Loucy (cell line): ENCODE data around the gene MT1HL1.

ENCODE experiments used
- CTCF ChIP-seq: fragments of 200-600 bp; sonication (generic); conservative IDR thresholded peaks from 2 replicates; pipeline ENCODE4 v1.5.1; 2014; ENCODE audit warnings: mild to moderate bottlenecking, antibody characterized with exemption, low read length
- EZH2phosphoT487 ChIP-seq: fragments of 200-600 bp; IDR thresholded peaks from 2 replicates; pipeline ENCODE4 v1.6.1; 2018; ENCODE audit warnings: antibody characterized with exemption, mild to moderate bottlenecking, moderate library complexity, borderline replicate concordance

- no peak for TF ChIP-seq CTCF
- TF ChIP-seq EZH2phosphoT487, result no peak
These were observed 7.2 kb upstream of the MT1HL1 start for GRCh38 chr1:237011432-237011831.
